HG03064 (cell line): ENCODE data around the gene UHRF2.
"Not testable (repeated sequence)": the region's sequence is repeated elsewhere in the genome, so short reads cannot be mapped to it uniquely, and the experiment has no call there.

Experiments used
- ATAC-seq: cut with Tn5 transposase; IDR thresholded peaks from one replicate; pipeline ENCODE4 v1.9.1; 2021; ENCODE audit warnings: low read depth; ENCODE audit not compliant: unreplicated experiment

The UHRF2 gene

DNA sequence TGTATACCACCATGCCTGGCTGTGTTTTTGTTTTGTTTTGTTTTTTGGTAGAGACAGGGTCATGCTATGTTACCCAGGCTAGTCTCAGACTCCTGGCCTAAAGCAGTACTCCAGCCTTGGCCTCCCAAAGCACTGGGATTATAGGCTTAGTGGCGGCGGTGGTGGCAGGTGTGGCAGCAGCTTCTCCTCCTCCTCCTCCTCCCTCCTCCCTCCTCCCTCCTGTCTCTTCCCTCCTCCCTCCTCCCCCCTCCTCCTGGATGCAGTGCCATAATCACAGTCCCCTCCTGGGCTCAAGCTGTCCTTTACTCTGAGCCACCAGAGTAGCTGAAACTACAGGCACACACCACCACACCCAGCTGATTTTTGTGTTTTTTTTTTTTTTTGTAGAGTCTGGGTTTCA is 71.2 kb downstream of the UHRF2 start:
- no peak for ATAC-seq

GRCh38 chr9:6488395-6488794 is 75.4 kb downstream of the UHRF2 start:
- no peak for ATAC-seq

DNA sequence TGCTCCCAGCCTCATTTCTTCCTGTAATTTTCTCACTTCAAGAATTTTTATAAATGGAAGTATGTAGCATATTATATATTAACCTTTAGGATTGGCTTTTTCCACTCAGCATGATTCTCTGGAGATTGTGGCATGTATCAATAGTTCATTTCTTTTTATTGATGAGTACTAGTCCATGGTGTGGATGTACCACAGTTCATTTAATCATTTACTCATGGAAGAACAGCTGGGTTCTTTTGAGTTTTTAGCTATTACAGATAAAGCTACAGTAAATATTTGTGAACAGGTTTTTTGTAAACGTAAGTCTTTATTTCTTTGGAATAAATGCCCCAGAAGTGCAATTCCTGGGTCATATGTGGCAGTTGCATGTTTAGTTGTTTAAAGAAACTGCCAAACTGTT is 76.1 kb downstream of the UHRF2 start:
- ATAC-seq = no peak

- no peak for ATAC-seq
These were observed 77.9 kb downstream of the UHRF2 start for GRCh38 chr9:6490863-6491262.

- no peak for ATAC-seq
These were observed 82.5 kb downstream of the UHRF2 start for GRCh38 chr9:6495466-6495865.

DNA sequence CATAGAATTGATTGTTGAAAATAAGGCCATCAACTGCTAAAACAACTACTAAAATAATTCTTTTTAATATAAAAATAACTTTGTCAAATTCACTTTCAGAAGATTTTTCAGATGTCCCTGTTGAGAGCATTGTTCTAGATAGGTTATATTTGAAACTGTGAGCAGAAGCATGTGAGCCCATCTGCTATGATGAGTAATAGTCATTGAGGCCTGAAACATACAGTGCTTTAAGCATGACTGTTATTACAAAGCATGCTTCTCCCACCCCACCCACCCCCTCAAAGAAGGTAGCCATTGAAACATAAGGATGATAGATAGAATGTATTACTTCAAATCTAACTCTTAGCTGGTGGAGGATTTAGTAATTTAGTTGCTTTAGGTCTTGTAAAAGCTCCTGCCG is 86.0 kb downstream of the UHRF2 start:
- no peak for ATAC-seq

DNA sequence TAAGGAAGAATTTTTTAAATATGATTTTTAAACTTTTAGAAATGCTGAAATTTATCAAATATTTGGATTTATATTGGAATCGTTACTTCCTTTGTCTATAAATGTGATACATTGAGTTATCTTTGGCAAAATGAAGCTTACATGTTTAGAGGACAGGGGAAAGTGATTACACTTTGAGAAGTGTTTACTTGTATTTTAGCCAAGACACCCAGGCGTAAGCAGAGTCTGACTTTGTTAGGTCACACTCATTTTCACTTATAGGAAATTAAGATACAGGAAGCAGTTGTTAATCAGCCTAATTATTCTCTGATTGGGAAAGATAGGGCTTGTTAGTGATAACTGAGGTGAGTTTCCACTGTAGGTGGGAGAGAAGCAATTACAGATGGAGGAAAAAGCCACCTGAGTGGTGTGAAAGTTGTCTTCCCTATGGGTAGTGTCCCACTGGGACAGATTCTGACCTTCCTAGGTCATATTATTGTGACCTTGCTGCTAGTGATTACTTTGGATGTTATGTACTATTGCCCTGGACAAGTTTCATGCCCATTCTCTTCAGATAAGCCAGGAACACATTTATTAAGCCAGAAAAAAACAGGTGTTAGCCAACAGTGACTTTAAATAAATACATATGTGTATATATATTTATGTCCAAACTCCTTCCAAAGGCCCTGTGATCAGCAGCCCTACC is 88.7 kb downstream of the UHRF2 start:
- ATAC-seq = no peak

DNA sequence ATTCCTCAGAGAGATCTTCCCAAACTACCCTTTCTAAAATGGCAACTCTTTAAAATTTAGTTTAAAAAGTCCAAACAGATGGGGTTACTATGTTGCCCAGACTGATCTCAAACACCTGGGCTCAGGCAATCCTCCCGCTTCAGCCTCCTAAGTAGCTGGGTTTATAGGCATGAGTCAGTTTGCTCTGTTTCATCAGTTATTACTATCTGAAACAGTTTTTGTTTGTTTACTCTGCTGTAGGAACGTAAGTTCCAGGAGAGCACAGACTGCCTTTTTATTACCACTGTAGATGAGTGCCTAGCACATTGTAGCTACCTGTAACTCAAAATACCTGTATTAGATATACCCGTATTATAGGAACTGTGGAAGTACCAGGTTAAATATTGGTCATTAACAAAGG is 89.4 kb downstream of the UHRF2 start:
- ATAC-seq = no peak

GRCh38 chr9:6506571-6506970 is 93.6 kb downstream of the UHRF2 start:
- no peak for ATAC-seq

DNA sequence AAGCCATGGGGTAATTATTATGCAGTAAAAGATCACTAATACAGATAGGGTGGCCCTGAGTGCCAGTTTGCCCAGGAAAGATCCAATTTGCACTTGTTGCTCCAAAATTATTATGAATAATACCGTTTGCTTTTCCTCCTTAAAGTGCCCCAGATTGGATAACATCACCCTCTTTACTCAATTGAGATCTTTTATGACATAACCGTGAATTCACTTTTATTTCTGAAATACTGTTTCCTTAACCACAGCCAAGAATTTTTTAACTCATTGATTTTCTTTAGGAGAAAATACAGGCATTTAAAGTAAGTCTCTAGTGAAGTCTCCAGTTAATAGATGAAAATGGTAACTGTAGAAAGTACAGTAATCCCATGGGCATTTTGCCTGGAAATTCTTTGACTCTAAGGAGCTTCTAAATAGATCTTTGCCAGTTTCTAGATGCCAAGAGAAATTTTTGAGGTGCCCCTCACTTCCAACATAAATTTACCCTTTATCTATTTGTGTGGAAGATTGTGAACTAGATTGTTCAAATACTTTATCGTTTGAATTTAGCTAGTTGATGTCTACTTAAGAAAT is 99.2 kb downstream of the UHRF2 start:
- no peak for ATAC-seq

GRCh38 chr9:6522263-6522662 is 109.3 kb downstream of the UHRF2 start:
- no peak for ATAC-seq

DNA sequence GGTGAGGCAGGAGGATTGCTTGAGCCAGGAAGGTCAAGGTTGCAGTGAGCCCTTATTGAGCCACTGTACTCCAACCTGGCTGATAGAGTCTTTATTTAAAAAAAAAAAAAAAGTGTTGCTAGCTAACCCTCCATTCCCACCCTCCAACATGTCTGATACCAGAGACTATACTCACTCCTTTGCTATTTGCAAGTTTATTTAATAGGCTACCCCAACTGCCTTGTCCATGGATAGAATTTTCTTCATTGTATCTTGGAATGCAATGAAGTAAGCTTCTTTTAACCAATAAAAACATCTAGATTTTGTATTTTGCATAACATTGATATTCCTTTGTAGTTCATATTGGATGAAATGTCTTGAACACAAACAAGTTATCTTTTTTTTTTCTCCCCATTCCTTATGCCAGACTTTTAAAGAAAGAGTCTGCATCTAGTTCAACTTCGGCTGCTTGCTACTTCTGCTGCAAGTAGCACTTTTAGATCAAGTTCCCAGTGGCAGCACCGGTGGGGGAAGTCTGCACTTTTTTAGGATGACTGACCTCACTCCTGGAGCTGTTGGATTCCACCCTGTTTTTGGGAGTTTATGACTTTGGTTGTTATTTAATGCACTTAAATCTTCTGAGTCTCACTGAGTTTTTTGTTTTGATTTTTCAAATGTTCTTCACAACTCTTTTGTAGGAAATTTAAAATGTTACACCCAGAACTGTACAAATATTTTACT is 112.5 kb downstream of the UHRF2 start:
- no peak for ATAC-seq

DNA sequence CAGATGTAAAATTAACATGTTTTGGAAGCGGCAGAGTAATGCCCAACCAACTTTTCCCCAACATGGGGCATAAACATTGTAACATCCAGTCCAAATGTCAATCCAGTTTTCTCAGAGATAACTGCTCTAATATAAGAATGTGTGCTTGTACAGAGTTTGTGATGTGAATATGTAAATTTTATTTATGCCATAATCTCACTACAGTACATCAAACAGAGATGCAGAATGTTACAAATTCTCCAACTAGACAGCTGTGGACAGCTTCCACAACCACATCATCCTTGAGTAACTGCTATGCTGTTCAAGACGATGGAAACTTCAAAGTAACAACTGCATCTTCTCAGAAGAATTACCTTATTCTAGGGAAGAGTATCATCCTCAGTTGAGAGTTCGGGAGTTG is 122.6 kb downstream of the UHRF2 start:
- no peak for ATAC-seq

DNA sequence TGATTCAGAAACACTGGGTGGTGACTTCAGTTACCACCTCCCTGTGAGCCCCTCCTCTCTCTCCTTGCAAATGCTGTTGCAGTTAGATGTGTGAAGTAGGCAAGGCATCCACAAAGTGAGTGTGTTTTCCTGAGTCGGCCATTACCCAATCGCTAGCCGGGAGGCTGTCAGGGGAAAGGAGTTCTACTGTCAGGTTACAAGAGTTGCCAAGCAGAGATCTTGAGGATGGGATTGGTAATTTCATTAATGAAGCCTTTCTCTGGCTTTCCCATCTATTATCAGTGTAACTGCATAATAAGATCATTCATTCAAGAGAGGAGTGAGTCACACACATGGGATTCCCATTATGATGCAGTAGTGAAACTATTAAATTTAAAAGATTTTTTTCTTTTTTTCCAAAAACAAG is 125.7 kb downstream of the UHRF2 start:
- no peak for ATAC-seq

- ATAC-seq = not testable (repeated sequence)
These were observed 129.6 kb downstream of the UHRF2 start for GRCh38 chr9:6542617-6543016.

DNA sequence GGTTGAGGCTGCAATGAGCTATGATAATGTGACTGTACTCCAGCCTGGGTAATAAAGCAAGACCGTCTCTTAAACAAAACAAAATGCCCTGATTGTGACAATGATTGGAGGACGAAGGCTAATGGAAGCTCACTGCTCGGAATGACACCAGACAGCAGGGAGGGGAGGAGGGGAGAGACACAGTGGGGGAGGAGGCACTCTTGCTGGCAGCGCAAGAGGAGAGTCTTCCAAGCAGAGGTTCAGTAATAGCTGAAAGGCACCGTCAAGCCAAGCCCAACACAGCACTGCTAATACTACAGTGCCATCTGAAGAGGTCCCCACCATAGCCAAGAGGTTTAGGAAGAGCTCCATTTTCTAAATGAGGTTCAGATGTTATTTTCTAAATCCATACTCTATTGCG is 130.2 kb downstream of the UHRF2 start:
- no peak for ATAC-seq

- ATAC-seq = no peak
These were observed 132.2 kb downstream of the UHRF2 start for GRCh38 chr9:6545017-6545691.

- ATAC-seq = no peak
These were observed 136.3 kb downstream of the UHRF2 start for GRCh38 chr9:6549106-6549800.

GRCh38 chr9:6551136-6551535 is 138.1 kb downstream of the UHRF2 start:
- no peak for ATAC-seq

- no peak for ATAC-seq
These were observed 139.0 kb downstream of the UHRF2 start for GRCh38 chr9:6552033-6552432.
